Umbilical cord (tissue), 2 donors: Measurements from ENCODE around the gene THBD. TPM values are rescaled to one million over a fixed set of nuclear protein-coding genes. Genes with fewer than 3 reads are reported as not detected.
A peak's percentile ranks its signal among the peaks of the same experiment; 100 is the strongest.

ENCODE experiments used
- DNase-seq: peaks from one replicate; pipeline ENCODE4 v3.0.0-alpha.2; 2015; ENCODE audit warnings: low spot score
- total RNA-seq: library from RNA; depleted of rRNA; stranded (reverse); fragments of >200 nt; gene quantifications from one replicate; pipeline ENCODE4 v1.2.3, GENCODE V29; 2014; ENCODE audit warnings: low replicate concordance; ENCODE audit not compliant: insufficient read depth

THBD gene
- total RNA-seq, 1 donor from 2014 or later, result 33.5 TPM

- peak; percentile 86 for DNase-seq
Observed at GRCh38 chr20:23061734-23062561, 12.5 kb upstream of the THBD start.

- no peak for DNase-seq
Observed at GRCh38 chr20:23061262-23061661, 11.8 kb upstream of the THBD start.

DNA sequence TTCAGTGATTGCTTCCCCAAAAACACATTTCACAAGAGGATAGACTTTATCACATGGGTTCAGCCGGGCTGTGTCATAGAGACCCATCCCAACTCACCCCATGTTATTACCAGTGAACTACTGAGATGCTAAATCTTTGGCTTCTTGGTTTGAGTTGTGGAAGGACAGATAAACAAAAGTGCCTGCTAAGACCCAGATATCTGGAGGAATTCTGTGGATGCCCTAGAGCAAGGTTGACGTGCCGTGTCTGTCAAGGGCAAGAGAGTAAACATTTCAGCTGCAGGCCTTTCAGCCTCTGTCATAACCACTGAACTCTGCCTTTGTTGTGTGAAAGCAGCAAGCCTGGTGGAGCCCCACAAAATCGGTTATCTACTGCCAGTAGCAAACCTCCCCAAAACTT is 11.2 kb upstream of the THBD start:
- no peak for DNase-seq

DNA sequence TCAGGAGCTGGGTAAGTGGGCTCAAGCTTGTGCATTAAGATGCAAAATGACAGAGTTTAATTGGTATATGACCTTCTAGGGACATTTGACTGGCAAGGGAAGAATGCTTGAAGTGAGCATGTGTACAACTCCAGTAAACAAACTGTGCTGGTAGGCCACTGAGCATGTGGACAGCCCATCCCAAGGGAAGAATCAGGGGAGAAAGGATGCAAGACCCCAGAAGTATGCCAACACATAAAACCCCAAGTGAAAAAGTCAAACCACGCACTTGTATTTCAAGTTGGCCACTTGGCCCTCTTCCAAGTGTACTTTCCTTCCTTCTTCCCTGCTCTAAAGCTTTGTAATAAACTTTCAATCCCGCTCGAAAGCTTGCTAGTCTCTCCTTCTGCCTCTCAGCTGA is 10.4 kb upstream of the THBD start:
- DNase-seq, result peak; percentile 42

DNA sequence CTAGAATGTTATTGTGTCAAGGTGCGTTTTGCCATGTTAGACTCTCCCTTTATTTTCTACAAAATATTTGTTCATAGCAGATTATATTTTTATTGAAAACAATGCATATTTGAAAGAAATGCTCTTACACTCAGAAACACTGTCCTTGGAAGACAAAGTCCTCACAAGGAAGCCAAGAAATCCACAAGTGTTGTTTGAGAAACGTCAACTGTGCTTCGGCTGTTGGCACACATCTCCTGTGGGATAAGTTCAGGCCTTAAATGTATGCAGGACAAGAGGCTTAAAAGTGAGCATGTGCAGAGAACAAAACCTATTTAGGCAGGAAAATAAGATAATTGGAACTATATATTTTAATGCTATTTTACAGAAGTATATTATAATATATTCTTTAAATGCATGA is 9.5 kb upstream of the THBD start:
- no peak for DNase-seq

DNA sequence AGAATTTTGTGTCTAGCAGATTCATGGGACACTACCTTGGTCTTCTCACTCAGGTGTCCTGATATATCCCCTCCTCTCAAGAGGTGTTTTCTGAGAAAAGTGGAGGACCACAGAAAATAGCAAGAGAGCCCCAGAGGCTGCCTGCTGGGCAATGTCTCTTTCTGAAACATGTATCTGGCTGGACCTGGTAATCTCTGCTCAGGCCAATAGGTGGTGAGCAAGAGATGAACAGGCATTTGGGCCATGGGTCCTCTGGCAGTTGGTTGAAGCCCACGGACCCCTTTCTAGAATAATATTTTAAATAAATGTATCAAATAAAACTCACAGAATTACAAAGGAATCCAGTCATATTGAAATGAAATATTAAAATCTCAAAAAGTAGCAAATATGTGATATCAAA is 8.8 kb upstream of the THBD start:
- no peak for DNase-seq

DNA sequence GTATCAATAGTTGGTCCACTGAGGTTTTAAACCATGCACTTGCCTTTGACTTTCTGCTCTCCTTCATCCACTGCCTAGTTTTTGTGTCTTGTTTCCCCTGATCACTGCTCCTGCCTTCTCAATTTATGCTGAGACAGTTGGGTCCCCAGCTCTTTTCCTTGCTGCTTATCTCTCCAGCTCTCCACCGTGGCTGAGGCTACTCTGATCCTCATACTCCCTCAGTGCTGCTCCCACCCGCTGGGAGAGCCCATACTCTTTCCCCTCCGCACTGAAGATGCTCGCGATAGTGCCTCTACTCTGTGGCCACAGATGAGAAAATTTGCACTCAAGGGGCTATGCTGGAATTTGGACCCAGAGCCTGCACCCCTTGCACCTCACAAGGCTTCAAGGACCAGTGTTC is 3.4 kb upstream of the THBD start:
- DNase-seq, result no peak

DNA sequence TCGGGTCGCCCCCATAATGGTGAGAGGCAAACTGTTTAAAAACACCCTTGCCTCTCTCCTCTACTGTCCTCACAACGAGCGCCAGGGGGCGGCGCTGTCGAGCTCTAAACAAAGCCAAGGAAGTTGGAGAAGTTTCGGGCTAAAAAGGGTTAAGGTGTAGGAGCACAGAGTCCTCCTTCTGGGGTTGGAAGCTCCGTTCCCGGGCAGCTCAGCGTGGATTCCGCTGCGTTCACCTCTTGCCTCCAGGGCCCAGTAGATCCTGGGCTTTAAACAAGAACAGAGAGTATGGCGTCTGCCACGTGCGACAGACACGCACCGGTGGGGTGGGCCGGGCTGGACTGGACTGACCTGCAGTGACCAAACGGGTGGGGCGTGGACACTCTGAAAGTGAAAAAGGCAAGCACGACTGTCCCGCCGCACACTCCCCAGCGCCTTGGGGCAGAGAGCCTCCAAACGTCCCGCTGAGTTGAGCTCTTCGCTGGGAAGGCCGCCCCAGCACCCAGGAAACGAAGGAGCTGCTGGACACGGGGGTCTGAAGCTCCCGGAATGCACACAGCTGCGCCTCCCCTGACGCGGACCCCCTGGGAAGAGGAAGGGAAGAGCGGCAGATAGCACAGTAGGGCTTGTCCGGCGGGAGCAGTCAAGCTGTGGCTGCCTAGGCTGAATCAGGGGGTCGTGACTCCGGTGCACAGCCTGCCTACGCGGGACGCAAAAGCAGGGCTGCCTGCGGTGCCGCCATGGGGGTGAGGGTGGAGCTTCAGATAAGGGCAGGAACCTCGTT is 1.6 kb upstream of the THBD start:
- DNase-seq, result peak; percentile 93

GRCh38 chr20:23050076-23050838 is 785 bp upstream of the THBD start:
- DNase-seq, result no peak

- DNase-seq, result peak; percentile 41
Observed at GRCh38 chr20:23048283-23049200, 930 bp downstream of the THBD start.

DNA sequence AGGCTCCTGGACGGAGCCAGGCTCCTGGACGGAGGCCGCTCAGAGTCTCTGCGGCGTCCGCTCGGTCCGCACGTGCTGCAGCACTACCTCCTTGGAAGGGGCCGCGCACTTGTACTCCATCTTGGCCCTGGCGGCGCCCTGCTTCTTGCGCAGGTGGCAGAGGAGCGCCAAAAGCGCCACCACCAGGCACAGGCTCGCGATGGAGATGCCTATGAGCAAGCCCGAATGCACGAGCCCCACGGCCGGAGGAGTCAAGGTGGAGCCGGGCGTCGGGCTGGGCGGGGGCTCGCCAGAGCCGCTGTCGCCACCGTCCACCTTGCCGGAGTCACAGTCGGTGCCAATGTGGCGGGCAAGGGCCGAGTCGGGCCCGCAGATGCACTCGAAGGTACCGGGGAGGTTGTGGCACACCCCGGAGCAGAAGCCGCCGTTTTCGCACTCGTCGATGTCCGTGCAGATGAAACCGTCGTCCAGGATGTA is 1.7 kb downstream of the THBD start:
- DNase-seq, result no peak

- DNase-seq, result no peak
Observed at GRCh38 chr20:23047001-23047737, 2.3 kb downstream of the THBD start.

- no peak for DNase-seq
Observed at GRCh38 chr20:23046431-23046830, 3.0 kb downstream of the THBD start.

DNA sequence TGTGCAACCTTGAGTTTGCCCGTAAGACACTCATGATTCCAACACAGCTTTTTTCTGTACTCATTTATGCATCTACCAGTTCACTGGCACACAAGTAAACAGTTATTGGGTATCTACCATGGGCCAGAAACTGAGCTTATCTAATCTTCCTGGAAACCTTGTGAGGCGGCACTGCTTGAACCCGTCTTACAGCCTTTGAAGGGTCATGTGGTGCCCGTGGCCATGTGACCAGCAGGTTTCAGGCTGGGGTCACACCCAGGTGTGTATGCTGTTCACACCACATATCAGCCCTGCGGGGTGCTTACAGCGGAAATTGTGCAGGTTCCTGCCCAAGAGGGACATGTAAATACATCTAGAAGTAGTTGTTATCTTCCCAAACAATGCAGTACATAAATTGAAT is 6.1 kb downstream of the THBD start:
- DNase-seq, result no peak

- DNase-seq, result no peak
Observed at GRCh38 chr20:23042270-23042669, 7.2 kb downstream of the THBD start.

- DNase-seq, result no peak
Observed at GRCh38 chr20:23039885-23040508, 9.5 kb downstream of the THBD start.

GRCh38 chr20:23039136-23039875 is 10.2 kb downstream of the THBD start:
- DNase-seq, result no peak

- DNase-seq, result no peak
Observed at GRCh38 chr20:23037017-23037481, 12.4 kb downstream of the THBD start.

DNA sequence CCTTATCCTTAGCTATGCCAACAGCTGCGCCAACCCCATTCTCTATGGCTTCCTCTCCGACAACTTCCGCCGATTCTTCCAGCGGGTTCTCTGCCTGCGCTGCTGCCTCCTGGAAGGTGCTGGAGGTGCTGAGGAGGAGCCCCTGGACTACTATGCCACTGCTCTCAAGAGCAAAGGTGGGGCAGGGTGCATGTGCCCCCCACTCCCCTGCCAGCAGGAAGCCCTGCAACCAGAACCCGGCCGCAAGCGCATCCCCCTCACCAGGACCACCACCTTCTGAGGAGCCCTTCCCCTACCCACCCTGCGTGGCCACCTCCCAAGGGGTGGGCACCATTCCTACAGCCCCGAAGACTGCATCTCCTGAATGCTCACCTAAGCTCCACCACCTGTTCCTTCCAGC is 13.1 kb downstream of the THBD start:
- DNase-seq, result no peak
